PC-9 (cell line): ENCODE measurements around the gene ARF3. TPM values are rescaled to one million over a fixed set of nuclear protein-coding genes. Genes with fewer than 3 reads are reported as not detected.

Experiments used
- BruUV-seq: library from RNA; stranded (reverse); fragments of 400-500 nt; replicated peaks from 2 replicates; lab custom pipeline; 2021; lab: Mats Ljungman, UMichigan
- CTCF ChIA-PET: fragments of 300-600 bp; sonication (Branson Sonifier 250); formaldehyde crosslinking; loops from one replicate; lab custom pipeline; 2022; ENCODE audit warnings: antibody characterized with exemption; lab: Charles Lee
- POLR2A ChIA-PET: fragments of 300-600 bp; sonication (Branson Sonifier 250); formaldehyde crosslinking; loops from one replicate; lab custom pipeline; 2022; ENCODE audit warnings: antibody characterized with exemption; ENCODE audit not compliant: unreplicated experiment; lab: Charles Lee
- DNase-seq, 2 experiments: peaks; one replicate each; pipeline versions ENCODE4 v3.0.0 to v3.0.0-alpha.2; 2015 to 2022; ENCODE audit warnings: mixed read lengths in 1 of 2
- H2AFZ ChIP-seq: fragments of 200-600 bp; sonication (generic); 2 replicates; pipeline ENCODE4 v1.8.1; 2017; ENCODE audit warnings: antibody characterized with exemption
- H3F3A ChIP-seq: fragments of 200-600 bp; sonication (generic); 2 replicates; pipeline ENCODE4 v1.8.1; 2017; ENCODE audit warnings: antibody characterized with exemption, mild to moderate bottlenecking, low read depth; ENCODE audit not compliant: insufficient read depth
- H3K27ac ChIP-seq: fragments of 200-600 bp; sonication (generic); 2 replicates; pipeline ENCODE4 v1.6.1; 2016; ENCODE audit warnings: mixed run types
- H3K27me3 ChIP-seq: fragments of 200-600 bp; sonication (generic); 2 replicates; pipeline ENCODE4 v1.6.1; 2016; ENCODE audit warnings: low read depth, mixed run types; ENCODE audit not compliant: insufficient read depth
- H3K36me3 ChIP-seq: fragments of 200-600 bp; sonication (generic); 2 replicates; pipeline ENCODE4 v1.6.1; 2016; ENCODE audit warnings: low read depth, mixed run types
- H3K4me1 ChIP-seq: fragments of 200-600 bp; sonication (generic); replicated peaks from 2 replicates; pipeline ENCODE4 v1.6.1; 2016; ENCODE audit warnings: mixed run types; ENCODE audit not compliant: insufficient read depth
- H3K4me2 ChIP-seq: fragments of 200-600 bp; sonication (generic); 2 replicates; pipeline ENCODE4 v1.6.1; 2017; ENCODE audit warnings: mixed run types
- H3K4me3 ChIP-seq: fragments of 200-600 bp; sonication (generic); 2 replicates; pipeline ENCODE4 v1.6.1; 2016; ENCODE audit warnings: mixed run types
- H3K79me2 ChIP-seq: fragments of 200-600 bp; sonication (generic); 2 replicates; pipeline ENCODE4 v1.6.1; 2017; ENCODE audit warnings: low read depth, mixed run types
- H3K9me2 ChIP-seq: fragments of 200-600 bp; sonication (generic); 2 replicates; pipeline ENCODE4 v1.8.1; 2017; ENCODE audit warnings: mild to moderate bottlenecking; ENCODE audit not compliant: insufficient read depth
- H3K9me3 ChIP-seq: fragments of 200-600 bp; sonication (generic); 2 replicates; pipeline ENCODE4 v1.8.1; 2016; ENCODE audit warnings: low read depth; ENCODE audit not compliant: insufficient read depth
- H4K20me1 ChIP-seq: fragments of 200-600 bp; sonication (generic); 2 replicates; pipeline ENCODE4 v1.8.1; 2017; ENCODE audit not compliant: insufficient read depth
- EZH2 ChIP-seq: fragments of 200-600 bp; sonication (generic); IDR thresholded peaks from 2 replicates; pipeline ENCODE4 v1.8.0; 2017; ENCODE audit warnings: antibody characterized with exemption, low read depth
- intact Hi-C: fragments of 100-400 bp; cut with micrococcal nuclease; formaldehyde crosslinking; loops from one replicate; pipeline ENCODE4 v1.10.0; 2022; ENCODE audit not compliant: unreplicated experiment
- total RNA-seq: library from RNA; stranded (reverse); gene quantifications from 2 replicates; pipeline ENCODE4 v1.2.3, GENCODE V29; 2021
- TF ChIP-seq, protein P1 (sequence below): fragments of 200-600 bp; sonication (generic); conservative IDR thresholded peaks from 2 replicates; pipeline ENCODE4 v1.6.1; 2017; ENCODE audit warnings: mixed run types, antibody characterized with exemption, mild to moderate bottlenecking, moderate library complexity

The ARF3 gene
- total RNA-seq, 1 experiment from 2014 or later, result 205 TPM

DNA sequence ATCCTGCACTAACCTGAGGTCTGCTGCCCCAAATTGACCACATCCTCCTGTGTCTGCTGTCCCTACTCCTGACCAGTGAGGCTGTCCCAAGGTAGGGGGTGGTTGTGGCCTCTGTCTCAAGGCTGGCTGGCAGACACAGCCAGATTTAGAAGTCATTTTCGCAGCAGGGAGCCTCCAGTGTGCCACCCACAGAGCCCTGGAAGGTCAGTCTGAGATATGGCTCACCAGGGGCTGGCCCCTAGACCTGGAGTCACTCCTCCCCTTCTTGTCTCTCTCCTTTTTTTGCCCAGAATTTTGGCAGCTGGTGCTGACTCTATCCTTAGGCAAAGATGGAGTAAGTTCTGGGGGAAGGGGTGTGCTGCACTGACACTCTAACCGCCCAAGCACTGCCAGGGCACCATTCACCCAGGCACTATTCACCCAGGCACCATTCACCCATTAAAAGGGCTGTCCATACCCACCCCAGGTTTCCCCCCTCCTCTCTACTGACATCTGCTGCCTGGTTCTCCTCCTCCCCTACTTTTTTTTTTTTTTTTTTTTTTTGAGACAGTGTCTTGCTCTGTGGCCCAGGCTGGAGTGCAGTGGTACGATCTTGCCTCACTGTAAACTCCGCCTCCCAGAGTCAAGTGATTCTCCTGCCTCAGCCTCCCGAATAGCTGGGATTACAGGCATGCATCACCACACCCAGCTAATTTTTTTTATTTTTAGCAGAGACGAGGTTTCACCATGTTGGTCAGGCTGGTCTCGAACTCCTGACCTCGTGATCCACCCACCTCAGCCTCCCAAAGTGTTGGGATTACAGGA lies 34.2 kb upstream of the ARF3 start:
- Histone ChIP-seq H3K27ac (no peak overlapping the region), H3K4me3 (no peak overlapping the region), H3F3A (peaks cover 22% of the 10 kb centered on the region), H3K4me2 (no peak overlapping the region), H3K79me2 (no peaks in the 10 kb centered on the region), H3K4me1 (peaks cover 11% of the 10 kb centered on the region), H3K36me3 (no peaks in the 10 kb centered on the region), H2AFZ (no peak overlapping the region), H3K9me3 (no peaks in the 10 kb centered on the region), H3K27me3 (peaks cover 4% of the 10 kb centered on the region; the same call in 1 of the 2 replicates), H3K9me2 (no peaks in the 10 kb centered on the region), H4K20me1 (no peaks in the 10 kb centered on the region)
- POLR2A ChIA-PET, result no interaction called here
- CTCF ChIA-PET, result interaction anchor here (0.7 kb wide), 2 partner anchors 113 to 231 kb away, joined by 3 to 4 read pairs; no protein-coding TSS in a partner anchor
- intact Hi-C loops, result loop anchor here (10.0 kb wide), 1 partner anchor 307 kb away; the partner anchor contains the start of gene KANSL2
- no peak for DNase-seq
- TF ChIP-seq EZH2, result no peak
- TF ChIP-seq, protein P1, sequence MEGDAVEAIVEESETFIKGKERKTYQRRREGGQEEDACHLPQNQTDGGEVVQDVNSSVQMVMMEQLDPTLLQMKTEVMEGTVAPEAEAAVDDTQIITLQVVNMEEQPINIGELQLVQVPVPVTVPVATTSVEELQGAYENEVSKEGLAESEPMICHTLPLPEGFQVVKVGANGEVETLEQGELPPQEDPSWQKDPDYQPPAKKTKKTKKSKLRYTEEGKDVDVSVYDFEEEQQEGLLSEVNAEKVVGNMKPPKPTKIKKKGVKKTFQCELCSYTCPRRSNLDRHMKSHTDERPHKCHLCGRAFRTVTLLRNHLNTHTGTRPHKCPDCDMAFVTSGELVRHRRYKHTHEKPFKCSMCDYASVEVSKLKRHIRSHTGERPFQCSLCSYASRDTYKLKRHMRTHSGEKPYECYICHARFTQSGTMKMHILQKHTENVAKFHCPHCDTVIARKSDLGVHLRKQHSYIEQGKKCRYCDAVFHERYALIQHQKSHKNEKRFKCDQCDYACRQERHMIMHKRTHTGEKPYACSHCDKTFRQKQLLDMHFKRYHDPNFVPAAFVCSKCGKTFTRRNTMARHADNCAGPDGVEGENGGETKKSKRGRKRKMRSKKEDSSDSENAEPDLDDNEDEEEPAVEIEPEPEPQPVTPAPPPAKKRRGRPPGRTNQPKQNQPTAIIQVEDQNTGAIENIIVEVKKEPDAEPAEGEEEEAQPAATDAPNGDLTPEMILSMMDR, result no peak
- BruUV-seq, result no TSS peak

- Histone ChIP-seq H3K9me3 (no peaks in the 10 kb centered on the region), H3F3A (peaks cover 15% of the 10 kb centered on the region), H3K4me3 (no peak overlapping the region), H3K27me3 (peaks cover 4% of the 10 kb centered on the region; the same call in 1 of the 2 replicates), H2AFZ (no peak overlapping the region), H3K4me2 (no peak overlapping the region), H3K79me2 (no peaks in the 10 kb centered on the region), H3K9me2 (no peaks in the 10 kb centered on the region), H4K20me1 (no peaks in the 10 kb centered on the region), H3K27ac (no peak overlapping the region), H3K36me3 (no peaks in the 10 kb centered on the region), H3K4me1 (peaks cover 11% of the 10 kb centered on the region)
- TF ChIP-seq, protein P1, result no peak
- no peak for TF ChIP-seq EZH2
- ChIA-PET CTCF (no interaction called here), POLR2A (no interaction called here)
- DNase-seq, result no peak
- no TSS peak for BruUV-seq
- intact Hi-C loops, result loop anchor here (10.0 kb wide), 1 partner anchor 306 kb away; the partner anchor contains the start of gene KANSL2
Measured at GRCh38 chr12:48990552-48990951, 33.3 kb upstream of the ARF3 start.

DNA sequence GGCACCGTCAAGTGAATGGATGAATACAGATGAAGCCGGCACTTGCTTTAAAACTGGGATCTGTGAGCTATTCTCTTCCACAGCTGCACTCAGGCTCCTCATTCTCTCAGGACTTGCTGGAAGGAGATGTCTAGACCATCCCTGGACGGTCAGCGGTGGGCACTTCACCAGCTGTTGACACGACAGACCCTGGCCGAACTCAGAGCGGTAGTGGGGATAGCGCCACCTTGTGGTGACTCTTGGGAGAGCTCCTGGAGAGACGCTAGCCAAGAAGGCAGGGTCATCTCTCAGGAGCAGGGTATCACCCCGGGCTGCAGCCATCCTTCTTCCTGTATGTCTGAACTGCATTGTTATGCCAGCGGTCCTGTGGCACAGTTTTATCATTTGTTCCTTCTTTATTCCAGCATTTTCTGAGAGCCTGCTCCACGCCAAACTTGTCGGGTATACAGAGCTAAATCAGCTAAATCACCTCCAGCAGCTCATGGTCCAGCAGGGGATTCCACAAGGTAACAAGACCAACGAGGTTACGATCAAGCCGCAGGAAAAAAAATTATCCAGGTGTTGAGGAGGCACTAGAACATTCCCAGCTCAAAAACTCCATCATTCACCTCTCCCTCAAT lies 30.9 kb upstream of the ARF3 start:
- no peaks in the 10 kb centered on the region for H3K36me3 ChIP-seq
- H3K9me3 ChIP-seq, result no peaks in the 10 kb centered on the region
- no peaks in the 10 kb centered on the region for H3K79me2 ChIP-seq
- no TSS peak for BruUV-seq
- POLR2A ChIA-PET, result no interaction called here
- no peak for TF ChIP-seq EZH2
- TF ChIP-seq, protein P1, result peak; percentile 90
- peak in 1 of 2 experiments; percentile 64 for DNase-seq
- intact Hi-C loops, result no loop called here
- H4K20me1 ChIP-seq, result no peaks in the 10 kb centered on the region
- H3K27ac ChIP-seq, result no peak overlapping the region
- no peaks in the 10 kb centered on the region for H3K4me1 ChIP-seq
- CTCF ChIA-PET, result interaction anchor here (0.6 to 1.6 kb wide), 8 partner anchors 10 to 135 kb away, joined by 3 to 8 read pairs (median 6); partner anchors contain the start of genes ARF3 and WNT1
- H3K4me2 ChIP-seq, result no peak overlapping the region
- no peak overlapping the region for H2AFZ ChIP-seq
- H3K27me3 ChIP-seq, result peaks cover 19% of the 10 kb centered on the region; the same call in 1 of the 2 replicates
- H3K4me3 ChIP-seq, result no peak overlapping the region
- no peaks in the 10 kb centered on the region for H3K9me2 ChIP-seq
- H3F3A ChIP-seq, result peaks cover 3% of the 10 kb centered on the region; the same call in 1 of the 2 replicates
